HG03469 (cell line): Measurements from ENCODE around the gene KMT2D.

Experiments used
- ATAC-seq: cut with Tn5 transposase; IDR thresholded peaks from one replicate; pipeline ENCODE4 v1.9.1; 2021; ENCODE audit warnings: mild to moderate bottlenecking, moderate library complexity, moderate number of reproducible peaks; ENCODE audit not compliant: unreplicated experiment

KMT2D gene

GRCh38 chr12:49055092-49055491 lies 5.5 kb downstream of the KMT2D start:
- no peak for ATAC-seq

DNA sequence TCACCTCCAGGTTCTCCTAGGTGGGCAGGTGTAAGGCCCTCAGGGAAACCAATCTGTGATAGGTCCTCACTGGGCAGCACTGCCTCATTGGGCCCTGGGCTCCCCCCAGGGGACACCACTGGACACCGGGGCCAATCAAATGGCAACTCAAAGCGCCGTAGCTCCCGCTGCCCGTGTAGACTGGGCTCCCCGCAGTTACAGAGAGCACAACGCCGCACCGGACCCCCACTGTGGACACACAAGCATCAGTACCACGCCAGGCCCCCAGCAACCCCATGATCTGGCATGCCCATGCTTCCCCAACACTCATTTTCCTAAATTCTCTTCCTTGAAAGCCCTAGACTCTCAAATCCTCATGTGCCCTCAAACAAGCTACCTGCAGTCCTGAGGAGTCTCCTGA lies 6.1 kb downstream of the KMT2D start:
- ATAC-seq, result no peak

DNA sequence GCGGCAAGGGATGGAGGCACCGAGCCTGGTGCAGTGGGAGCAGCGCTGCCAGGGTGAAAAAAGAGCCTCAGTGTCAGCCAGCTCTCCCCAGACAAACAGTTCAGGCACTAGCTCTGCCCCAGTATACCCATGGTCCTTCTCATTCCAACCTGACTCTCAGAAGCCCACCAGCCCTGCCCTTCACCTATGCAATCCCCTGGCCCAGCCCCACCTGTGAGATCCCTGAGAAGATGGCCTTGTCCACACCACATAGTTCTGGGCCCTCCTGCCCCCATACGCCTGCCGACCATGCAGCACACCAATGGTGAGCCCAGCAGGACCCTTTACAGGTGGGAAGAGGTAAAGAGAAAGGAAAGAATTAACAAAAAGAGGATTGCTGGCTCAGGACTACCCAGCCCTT lies 6.5 kb downstream of the KMT2D start:
- no peak for ATAC-seq

DNA sequence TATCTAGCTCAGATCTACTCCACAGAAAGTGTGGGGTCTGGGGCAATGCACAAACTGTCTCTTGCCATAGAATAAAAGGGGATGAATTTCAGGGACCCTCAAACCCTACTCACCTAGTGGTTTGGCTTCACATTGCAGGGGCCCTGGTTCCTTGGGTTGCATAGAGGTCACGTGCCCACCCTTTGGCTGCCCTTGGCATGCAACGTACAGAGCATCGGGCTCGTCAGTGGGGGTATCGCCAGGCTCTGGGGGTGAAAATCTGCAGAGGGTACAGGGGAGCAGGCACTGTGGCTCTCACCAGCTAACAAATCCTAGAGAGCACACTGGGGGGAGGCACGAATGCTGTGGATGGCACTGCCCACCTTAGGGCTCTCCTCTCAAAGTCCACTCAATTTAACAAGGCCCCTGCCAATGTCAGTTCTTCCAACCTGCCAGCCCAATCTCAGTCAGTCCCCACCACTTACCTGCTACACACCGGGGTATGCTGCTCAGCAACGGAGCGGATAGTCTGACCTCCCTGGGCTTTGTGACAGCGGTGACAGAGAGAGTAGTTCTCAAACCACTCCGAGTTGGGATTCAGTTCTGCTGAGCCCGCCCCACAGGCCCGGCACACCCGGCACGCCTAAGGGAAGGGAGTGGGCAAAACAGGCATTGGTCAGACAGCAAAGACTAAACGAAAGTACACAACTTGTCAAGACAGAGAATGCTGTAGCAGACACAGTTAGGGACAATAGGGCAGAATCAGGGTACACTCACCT lies 8.0 kb downstream of the KMT2D start:
- no peak for ATAC-seq

DNA sequence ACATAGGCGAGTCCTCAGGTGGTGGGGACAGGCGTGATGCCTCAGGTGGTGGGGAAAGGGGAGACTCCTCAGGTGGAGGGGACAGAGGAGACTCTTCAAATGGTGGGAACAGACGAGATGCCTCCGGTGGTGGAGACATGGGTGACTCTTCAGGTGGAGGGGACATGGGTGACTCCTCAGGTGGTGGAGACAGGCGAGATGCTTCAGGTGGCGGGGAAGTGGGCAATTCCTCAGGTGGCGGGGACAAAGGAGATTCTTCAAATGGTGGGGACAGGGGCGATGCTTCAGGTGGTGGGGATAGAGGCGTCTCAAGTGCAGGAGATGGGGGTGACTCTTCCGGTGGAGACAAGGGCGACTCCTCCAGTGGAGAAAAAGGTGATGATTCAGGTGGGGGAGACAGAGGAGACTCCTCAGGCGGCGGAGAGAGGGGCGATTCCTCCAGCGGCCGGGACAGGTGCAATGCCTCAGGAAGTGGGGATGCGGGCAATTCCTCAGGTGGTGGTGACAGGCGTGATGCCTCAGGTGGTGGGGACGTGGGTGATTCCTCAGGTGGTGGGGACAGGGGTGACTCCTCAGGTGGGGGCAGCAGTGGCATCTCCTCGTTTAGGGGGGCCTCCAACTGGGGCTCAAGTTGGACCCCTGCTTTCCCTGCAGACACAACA lies 8.7 kb downstream of the KMT2D start:
- no peak for ATAC-seq

DNA sequence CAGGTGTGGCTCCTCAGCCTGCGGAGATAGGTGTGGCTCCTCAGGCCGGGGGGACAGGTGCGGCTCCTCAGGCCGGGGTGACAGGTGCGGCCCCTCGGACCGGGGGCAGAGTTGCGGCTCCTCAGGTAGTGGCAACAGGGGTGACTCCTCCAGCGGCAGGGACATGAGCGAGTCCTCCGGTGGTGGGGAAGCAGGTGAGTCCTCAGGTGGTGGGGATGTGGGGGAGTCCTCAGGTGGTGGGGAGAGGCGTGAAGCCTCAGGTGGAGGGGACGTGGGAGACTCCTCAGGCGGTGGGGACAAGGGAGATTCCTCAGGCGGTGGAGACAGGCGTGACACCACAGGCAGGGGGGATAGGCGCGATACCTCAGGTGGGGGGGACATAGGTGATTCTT lies 9.2 kb downstream of the KMT2D start:
- no peak for ATAC-seq

DNA sequence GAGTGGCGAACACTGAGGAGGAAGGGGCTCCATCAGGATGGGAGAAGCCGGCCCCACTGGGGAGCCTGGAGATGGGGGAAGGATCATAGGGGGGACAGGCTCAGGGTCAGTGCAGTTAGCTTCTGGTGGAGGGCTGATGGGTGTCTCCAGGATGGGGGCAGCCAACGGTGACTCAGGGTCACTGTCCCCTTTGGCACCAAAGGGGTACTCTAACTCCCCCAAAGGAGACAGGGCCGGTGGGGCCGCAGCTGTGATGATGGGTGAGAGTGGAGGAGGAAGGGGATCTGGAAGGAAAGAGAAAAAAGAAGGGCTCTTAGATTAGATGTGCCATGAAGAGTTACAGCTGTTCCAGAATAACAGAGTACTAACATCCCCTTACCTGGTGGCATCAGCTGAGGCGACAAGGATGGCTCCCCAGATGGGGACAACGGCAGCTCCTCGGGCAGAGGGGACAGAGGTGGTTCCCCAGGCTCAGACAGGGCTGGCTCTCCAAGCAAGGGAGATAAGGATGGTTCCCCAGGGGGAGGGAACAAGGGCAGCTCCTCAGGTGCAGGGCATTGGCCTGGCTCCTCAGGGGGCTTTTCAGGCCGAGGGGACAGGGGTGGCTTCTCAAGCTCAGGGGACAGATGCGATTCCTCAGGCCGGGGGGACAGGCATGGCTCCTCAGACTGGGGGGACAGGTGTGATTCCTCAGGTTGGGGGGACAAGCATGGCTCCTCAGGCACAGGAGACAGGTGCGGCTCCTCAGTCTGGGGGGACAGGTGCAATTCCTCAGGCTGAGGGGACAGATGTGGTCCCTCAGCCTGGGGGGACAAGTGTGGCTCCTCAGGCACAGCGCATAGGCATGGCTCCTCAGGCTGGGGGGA lies 9.9 kb downstream of the KMT2D start:
- ATAC-seq, result no peak

- no peak for ATAC-seq
These were observed 10.9 kb downstream of the KMT2D start for GRCh38 chr12:49049566-49050224.

- no peak for ATAC-seq
These were observed 11.6 kb downstream of the KMT2D start for GRCh38 chr12:49048953-49049352.

GRCh38 chr12:49046129-49046895 lies 14.3 kb downstream of the KMT2D start:
- ATAC-seq, result no peak

GRCh38 chr12:49044660-49045059 lies 15.9 kb downstream of the KMT2D start:
- no peak for ATAC-seq

DNA sequence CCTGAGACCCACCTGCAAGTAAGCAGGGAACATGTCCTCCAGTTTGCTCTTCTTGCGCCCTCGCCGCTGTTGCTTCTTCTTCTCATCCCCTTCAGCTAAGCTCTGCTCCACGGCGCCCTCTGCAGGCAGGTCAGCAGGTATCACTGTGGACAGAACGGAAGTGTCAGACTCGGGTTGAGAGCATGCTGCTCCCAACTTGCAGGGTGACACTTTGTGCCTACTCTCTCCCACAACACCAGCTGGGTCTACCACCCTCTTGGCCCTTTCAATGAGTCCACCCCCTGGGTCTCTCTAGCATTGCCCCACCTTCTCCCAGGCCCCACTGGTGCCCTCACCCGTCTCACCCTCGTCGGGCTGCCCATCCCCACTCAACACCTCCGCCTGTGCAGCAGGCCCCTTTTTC lies 16.7 kb downstream of the KMT2D start:
- no peak for ATAC-seq

DNA sequence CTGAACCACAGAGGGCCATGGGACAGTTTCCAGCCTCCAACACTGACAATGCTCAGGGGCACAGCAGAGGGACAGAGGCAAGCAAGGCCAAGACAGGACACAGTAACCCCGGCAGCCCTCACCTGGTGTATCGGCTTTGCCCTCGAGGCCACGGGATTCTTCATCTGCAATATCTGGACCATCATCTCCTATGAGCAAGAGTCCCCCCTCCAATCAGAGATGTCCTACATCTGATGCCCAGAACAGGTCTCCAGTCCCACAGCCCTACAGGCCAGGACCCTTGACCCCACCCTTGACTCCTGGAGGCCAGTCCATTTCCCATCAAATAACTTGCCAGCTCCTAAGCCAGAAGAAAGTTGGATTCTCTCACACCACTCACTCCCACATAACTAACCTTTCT lies 17.4 kb downstream of the KMT2D start:
- no peak for ATAC-seq

- ATAC-seq, result no peak
These were observed 18.6 kb downstream of the KMT2D start for GRCh38 chr12:49041881-49042484.

GRCh38 chr12:49041036-49041880 lies 19.3 kb downstream of the KMT2D start:
- no peak for ATAC-seq

- no peak for ATAC-seq
These were observed 20.2 kb downstream of the KMT2D start for GRCh38 chr12:49040364-49040855.

- no peak for ATAC-seq
These were observed 20.9 kb downstream of the KMT2D start for GRCh38 chr12:49039421-49040363.
